Tibial artery (tissue), 4 donors: ENCODE measurements around the gene IGFN1.

Source experiments
- DNase-seq, 2 donors: peaks; one replicate each; pipeline ENCODE4 v3.0.0-alpha.2; 2019
- H3K27ac ChIP-seq, 2 donors: fragments of 200-600 bp; sonication (generic) in 1 of 2; 1 replicate in 1 of 2; 2 replicates in 1 of 2; pipeline ENCODE4 v1.5.1; 2018 to 2019; ENCODE audit warnings: mild to moderate bottlenecking in 1 of 2
- H3K27me3 ChIP-seq, 2 donors: fragments of 200-600 bp; sonication (generic) in 1 of 2; one replicate each; pipeline versions ENCODE4 v1.5.1 to v1.6.0; 2016 to 2019
- H3K36me3 ChIP-seq, 3 donors: fragments of 200-600 bp; sonication (generic) in 2 of 3; one replicate each; pipeline ENCODE4 v1.5.1; 2016 to 2019; ENCODE audit warnings: mild to moderate bottlenecking in 2 of 3
- H3K4me1 ChIP-seq, 4 donors: fragments of 200-600 bp; sonication (generic) in 2 of 4; 1 replicate in 3 of 4; 2 replicates in 1 of 4; pipeline ENCODE4 v1.5.1; 2016 to 2019
- H3K4me3 ChIP-seq, 2 donors: fragments of 200-600 bp; sonication (generic) in 1 of 2; 1 replicate in 1 of 2; 2 replicates in 1 of 2; pipeline ENCODE4 v1.5.1; 2018 to 2019; ENCODE audit warnings: mild to moderate bottlenecking in 2 of 2
- H3K9me3 ChIP-seq, 3 donors: fragments of 200-600 bp; sonication (generic) in 1 of 3; one replicate each; pipeline ENCODE4 v1.5.1; 2016 to 2019
- CTCF ChIP-seq, 2 experiments: fragments of 200-600 bp in 1 of 2; fragments of 450-650 bp in 1 of 2; IDR thresholded peaks; one replicate each; pipeline ENCODE4 v1.5.1; 2017 to 2019; ENCODE audit warnings: antibody characterized with exemption in 2 of 2, mild to moderate bottlenecking in 1 of 2, moderate library complexity in 1 of 2
- intact Hi-C: fragments of 100-400 bp; cut with DNase I; formaldehyde crosslinking; loops from one replicate; pipeline ENCODE4 v1.15.0; 2023; ENCODE audit warnings: low total_unique reads

Gene IGFN1

GRCh38 chr1:201167041-201167991 lies 23.3 kb upstream of the IGFN1 start:
- H3K4me3 ChIP-seq: no peak overlapping the region
- intact Hi-C loops: no loop called here
- TF ChIP-seq CTCF (IDR thresholded peaks at IDR 0.05): no peak
- H3K27ac ChIP-seq: no peak overlapping the region
- no peaks in the 10 kb centered on the region for H3K36me3 ChIP-seq
- no peaks in the 10 kb centered on the region for H3K27me3 ChIP-seq
- no peaks in the 10 kb centered on the region for H3K9me3 ChIP-seq
- DNase-seq: no peak
- peaks cover 0 to 12% (median 8%) of the 10 kb centered on the region in 4 donors for H3K4me1 ChIP-seq

- Histone ChIP-seq H3K27me3 (no peaks in the 10 kb centered on the region), H3K27ac (no peak overlapping the region), H3K4me3 (no peak overlapping the region), H3K36me3 (no peaks in the 10 kb centered on the region), H3K9me3 (no peaks in the 10 kb centered on the region), H3K4me1 (peaks cover 0 to 12% (median 8%) of the 10 kb centered on the region in 4 donors)
- intact Hi-C loops: no loop called here
- DNase-seq: no peak
- no peak for TF ChIP-seq CTCF (IDR thresholded peaks at IDR 0.05)
These were observed 21.4 kb upstream of the IGFN1 start for GRCh38 chr1:201169203-201169602.

GRCh38 chr1:201169971-201170532 lies 20.6 kb upstream of the IGFN1 start:
- intact Hi-C loops: loop anchor here (5.0 kb wide), 1 partner anchor 337 kb away; the partner anchor contains the start of gene CSRP1
- Histone ChIP-seq H3K27me3 (no peaks in the 10 kb centered on the region), H3K9me3 (no peaks in the 10 kb centered on the region), H3K36me3 (no peaks in the 10 kb centered on the region), H3K4me1 (peaks cover 0 to 12% (median 8%) of the 10 kb centered on the region in 4 donors), H3K27ac (peak overlapping the region; percentile 71 to 97), H3K4me3 (peak overlapping the region; percentile 57 to 80)
- no peak for DNase-seq
- no peak for TF ChIP-seq CTCF (IDR thresholded peaks at IDR 0.05)

- H3K4me1 ChIP-seq: peaks cover 0 to 12% (median 8%) of the 10 kb centered on the region in 4 donors
- intact Hi-C loops: loop anchor here (5.0 kb wide), 1 partner anchor 337 kb away; the partner anchor contains the start of gene CSRP1
- H3K4me3 ChIP-seq: peak overlapping the region; percentile 57 to 80
- TF ChIP-seq CTCF (IDR thresholded peaks at IDR 0.05): no peak
- peak; percentile 95 to 98 for DNase-seq
- H3K27me3 ChIP-seq: no peaks in the 10 kb centered on the region
- no peaks in the 10 kb centered on the region for H3K9me3 ChIP-seq
- peak overlapping the region; percentile 71 to 97 for H3K27ac ChIP-seq
- H3K36me3 ChIP-seq: no peaks in the 10 kb centered on the region
These were observed 20.0 kb upstream of the IGFN1 start for GRCh38 chr1:201170533-201171062.

- no peaks in the 10 kb centered on the region for H3K9me3 ChIP-seq
- H3K27me3 ChIP-seq: no peaks in the 10 kb centered on the region
- peaks cover 0 to 12% (median 8%) of the 10 kb centered on the region in 4 donors for H3K4me1 ChIP-seq
- no peaks in the 10 kb centered on the region for H3K36me3 ChIP-seq
- peak in 1 of 2 experiments; percentile 39 for TF ChIP-seq CTCF (IDR thresholded peaks at IDR 0.05)
- H3K27ac ChIP-seq: peak overlapping the region; percentile 71 to 97
- H3K4me3 ChIP-seq: peak overlapping the region; percentile 57 to 80
- DNase-seq: no peak
- intact Hi-C loops: loop anchor here (5.0 kb wide), 1 partner anchor 336 kb away; the partner anchor contains the start of gene CSRP1
These were observed 19.3 kb upstream of the IGFN1 start for GRCh38 chr1:201171063-201172036.
